ENCODE measurements around the gene TGM5.

Gene TGM5

DNA sequence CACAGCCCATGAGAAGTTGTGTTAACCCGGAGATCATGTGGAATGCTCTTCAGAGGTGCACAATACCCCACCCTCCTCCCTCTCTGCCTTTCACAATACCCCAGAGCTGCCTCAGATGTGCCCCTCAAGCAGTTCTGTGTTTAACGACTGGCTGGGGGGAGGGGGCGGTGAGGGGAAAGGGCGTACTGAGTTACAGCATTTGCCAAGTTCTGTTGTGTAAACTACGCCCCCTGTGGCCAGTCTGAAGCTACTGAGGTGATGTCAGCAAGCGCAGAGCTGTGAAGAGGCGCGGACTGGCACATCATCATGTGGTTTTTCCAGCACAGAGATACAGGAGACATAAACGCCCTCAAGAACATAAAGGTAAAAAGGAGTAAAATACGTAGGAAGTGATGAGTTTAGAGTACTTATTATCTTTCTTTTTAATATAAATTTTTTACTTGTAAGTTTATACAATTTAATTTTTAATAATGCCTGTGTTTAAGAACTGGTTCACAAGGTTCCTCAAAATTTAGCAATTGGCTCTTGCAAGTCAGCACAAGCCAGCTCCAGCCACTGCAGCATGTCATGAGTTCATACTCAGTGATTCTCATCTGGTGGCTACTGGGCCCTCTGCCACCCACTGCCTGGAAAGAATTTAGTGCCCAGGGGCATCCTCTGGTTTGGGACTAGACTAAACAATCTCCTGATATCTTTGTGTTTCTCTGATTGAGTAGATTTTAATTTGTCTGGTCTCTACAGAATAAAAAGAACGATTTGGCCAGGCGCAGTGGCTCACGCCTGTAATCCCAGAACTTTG, 47.6 kb downstream of the TGM5 start:
- TF ChIP-seq ZFX (IDR thresholded peaks at IDR 0.05): no peak
- TF ChIP-seq, protein P1, sequence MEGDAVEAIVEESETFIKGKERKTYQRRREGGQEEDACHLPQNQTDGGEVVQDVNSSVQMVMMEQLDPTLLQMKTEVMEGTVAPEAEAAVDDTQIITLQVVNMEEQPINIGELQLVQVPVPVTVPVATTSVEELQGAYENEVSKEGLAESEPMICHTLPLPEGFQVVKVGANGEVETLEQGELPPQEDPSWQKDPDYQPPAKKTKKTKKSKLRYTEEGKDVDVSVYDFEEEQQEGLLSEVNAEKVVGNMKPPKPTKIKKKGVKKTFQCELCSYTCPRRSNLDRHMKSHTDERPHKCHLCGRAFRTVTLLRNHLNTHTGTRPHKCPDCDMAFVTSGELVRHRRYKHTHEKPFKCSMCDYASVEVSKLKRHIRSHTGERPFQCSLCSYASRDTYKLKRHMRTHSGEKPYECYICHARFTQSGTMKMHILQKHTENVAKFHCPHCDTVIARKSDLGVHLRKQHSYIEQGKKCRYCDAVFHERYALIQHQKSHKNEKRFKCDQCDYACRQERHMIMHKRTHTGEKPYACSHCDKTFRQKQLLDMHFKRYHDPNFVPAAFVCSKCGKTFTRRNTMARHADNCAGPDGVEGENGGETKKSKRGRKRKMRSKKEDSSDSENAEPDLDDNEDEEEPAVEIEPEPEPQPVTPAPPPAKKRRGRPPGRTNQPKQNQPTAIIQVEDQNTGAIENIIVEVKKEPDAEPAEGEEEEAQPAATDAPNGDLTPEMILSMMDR (conservative IDR thresholded peaks at IDR 0.05): no peak; the same call in 1 of the 2 replicates
- no peak overlapping the region for H3K27ac ChIP-seq

DNA sequence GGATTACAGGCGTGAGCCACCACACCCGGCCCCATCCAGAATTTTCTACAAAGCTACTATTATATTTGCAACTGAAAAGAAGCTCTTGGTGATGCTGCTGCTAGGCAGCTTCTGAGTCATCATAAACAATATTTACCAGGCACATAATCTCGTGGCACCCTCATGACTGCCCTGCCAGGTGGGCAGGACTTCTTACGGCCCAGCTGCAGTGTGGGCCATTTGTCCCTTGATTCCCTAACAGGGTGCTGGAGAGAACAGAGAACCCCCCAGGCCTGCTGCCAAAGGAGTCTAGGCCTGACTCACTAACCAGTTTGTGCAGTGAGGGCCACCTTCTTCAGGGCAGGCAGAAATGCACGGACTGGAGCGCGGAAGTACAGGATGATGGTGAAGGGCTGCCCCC, 50.8 kb downstream of the TGM5 start:
- TF ChIP-seq, protein P1 (conservative IDR thresholded peaks at IDR 0.05): no peak
- TF ChIP-seq ZFX (IDR thresholded peaks at IDR 0.05): no peak
- H3K27ac ChIP-seq: no peak overlapping the region

DNA sequence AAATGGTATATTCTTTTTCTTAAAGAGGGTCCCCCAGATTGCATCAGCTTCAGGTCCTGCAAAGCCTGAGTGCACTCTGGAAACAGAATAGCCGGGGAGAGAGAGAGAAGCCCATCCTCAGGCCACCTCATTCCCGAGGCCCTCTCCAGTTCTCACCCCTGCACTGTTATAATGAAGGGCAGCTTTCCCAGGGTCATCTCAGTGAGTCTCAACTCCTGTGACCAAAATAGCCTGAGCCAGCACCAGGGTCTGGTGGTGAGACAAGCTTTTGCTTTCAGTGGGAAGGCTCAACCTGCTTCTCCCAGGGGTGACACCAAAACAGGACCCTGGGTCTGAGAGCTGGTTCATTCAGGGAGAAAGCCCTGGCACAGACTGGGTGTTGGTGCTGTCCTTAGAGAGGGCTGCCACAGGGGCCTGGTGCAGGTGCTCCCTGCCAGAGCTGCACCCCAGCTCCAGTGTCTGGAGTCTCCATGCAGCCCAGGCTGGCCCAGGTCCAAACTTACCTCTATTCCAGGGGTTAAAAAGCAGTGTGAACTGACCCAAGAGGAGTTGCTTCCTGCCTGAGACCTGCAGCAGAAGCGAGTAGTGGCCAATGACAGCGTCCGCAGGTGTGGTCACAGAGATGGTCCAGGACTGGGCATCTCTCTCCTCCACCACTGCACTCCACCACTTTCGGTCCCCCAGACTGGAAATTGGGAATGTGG, 52.0 kb downstream of the TGM5 start:
- TF ChIP-seq ZFX (IDR thresholded peaks at IDR 0.05): no peak
- TF ChIP-seq, protein P1 (conservative IDR thresholded peaks at IDR 0.05): no peak
- H3K27ac ChIP-seq: no peak overlapping the region

DNA sequence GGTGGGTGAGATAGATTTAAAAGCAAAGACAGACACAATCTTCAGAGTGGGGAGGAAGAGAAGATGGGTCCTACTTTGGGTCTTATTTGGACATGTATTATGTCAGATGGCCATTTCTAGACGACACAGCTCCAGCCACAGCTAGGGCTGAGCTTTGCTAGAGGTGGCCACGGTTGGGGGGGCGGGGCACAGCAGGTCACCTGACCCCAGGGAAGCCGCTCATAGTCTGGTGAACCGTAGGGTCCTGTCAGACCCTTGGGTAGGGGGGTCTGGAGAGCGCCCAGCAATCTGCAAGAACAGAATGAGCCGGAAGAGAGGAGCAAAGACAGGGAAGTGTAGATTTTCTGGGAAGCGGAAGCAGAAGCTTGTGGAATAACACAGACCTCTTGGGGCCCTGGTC, 52.6 kb downstream of the TGM5 start:
- TF ChIP-seq ZFX (IDR thresholded peaks at IDR 0.05): no peak
- TF ChIP-seq, protein P1 (conservative IDR thresholded peaks at IDR 0.05): no peak
- no peak overlapping the region for H3K27ac ChIP-seq

DNA sequence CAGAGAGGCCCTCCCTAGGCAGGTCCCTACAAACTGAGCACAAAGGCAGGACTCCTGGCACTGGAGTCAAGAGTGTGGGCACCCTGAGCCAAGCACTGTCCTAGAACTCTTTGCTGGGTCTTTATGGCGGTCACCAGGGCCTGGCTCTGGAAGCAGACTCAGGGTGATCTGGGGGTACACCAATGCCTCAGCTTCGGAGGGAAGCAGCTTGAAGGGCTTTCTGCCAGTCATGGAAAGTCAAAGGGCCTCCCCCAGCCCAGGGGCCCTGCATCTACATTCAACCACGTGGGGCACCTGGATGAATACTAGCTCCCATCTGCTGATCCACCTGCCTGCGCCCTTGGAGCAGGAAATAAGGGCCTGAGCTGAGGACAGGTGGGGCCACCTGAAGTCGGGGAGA, 53.3 kb downstream of the TGM5 start:
- no peak overlapping the region for H3K27ac ChIP-seq
- TF ChIP-seq, protein P1 (conservative IDR thresholded peaks at IDR 0.05): no peak
- TF ChIP-seq ZFX (IDR thresholded peaks at IDR 0.05): no peak

DNA sequence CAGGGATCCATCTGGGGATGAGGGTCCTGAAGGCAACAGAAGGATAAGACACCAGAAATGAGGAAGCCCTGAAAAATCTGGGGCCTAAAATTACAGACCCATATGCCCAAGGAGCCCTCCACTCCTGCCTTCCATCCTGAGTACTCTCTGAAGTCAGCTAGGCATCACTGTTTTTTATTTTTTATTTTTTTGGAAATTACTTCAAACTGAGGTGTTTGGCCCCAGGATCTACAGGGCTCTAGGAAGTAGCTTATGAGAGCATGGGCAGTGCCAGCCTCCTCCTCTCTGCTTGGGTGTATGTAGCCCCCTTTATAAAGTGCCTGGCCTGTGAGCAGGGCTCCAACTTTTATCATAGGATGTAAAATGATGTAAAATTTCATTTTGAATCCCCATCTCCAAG, 53.8 kb downstream of the TGM5 start:
- TF ChIP-seq, protein P1 (conservative IDR thresholded peaks at IDR 0.05): no peak
- no peak for TF ChIP-seq ZFX (IDR thresholded peaks at IDR 0.05)
- no peak overlapping the region for H3K27ac ChIP-seq

DNA sequence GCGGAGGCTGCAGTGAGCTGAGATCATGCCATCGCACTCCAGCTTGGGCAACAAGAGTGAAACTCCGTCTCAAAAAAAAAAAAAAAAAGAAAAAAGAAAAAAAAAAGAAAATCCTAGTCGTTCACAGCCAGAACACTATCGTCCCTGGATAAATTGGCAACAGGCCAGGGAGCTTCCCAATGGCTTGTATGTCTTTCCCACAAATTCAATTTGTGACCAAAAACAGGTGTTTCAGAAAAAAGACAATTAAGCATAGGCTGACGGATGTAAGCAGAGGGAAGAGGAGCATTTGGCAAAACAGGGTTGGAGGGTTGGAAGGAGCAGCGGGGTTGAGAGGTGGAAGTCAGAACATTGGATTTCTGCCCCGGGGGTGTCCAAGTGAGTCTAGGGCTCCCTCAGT, 54.4 kb downstream of the TGM5 start:
- H3K27ac ChIP-seq: no peak overlapping the region
- TF ChIP-seq ZFX (IDR thresholded peaks at IDR 0.05): no peak
- TF ChIP-seq, protein P1 (conservative IDR thresholded peaks at IDR 0.05): no peak
